CD4-positive, alpha-beta T cell treated with Interleukin-15 for 4 hours (primary cell): ENCODE data around the gene SEMA6B.
A peak's percentile ranks its signal among the peaks of the same experiment; 100 is the strongest.
"Not testable (repeated sequence)": the region's sequence is repeated elsewhere in the genome, so short reads cannot be mapped to it uniquely, and the experiment has no call there.

ENCODE experiments used
- DNase-seq: peaks from one replicate; pipeline ENCODE4 v3.0.0-alpha.2; 2020; ENCODE audit warnings: low spot score

Gene SEMA6B

GRCh38 chr19:4559569-4559968 lies at the start of gene SEMA6B:
Gene SEMA6B, minus strand, starts transcription at chr19:4559684. Its CDS starts 1,227 bp downstream, at chr19:4558457.
- DNase-seq: no peak

- no peak for DNase-seq
Observed at GRCh38 chr19:4606921-4607678, 47.6 kb upstream of the SEMA6B start.

- DNase-seq: no peak
Observed at GRCh38 chr19:4606181-4606580, 46.7 kb upstream of the SEMA6B start.

GRCh38 chr19:4604912-4605311 lies 45.4 kb upstream of the SEMA6B start:
- no peak for DNase-seq

GRCh38 chr19:4602915-4603314 lies 43.4 kb upstream of the SEMA6B start:
- DNase-seq: no peak

- no peak for DNase-seq
Observed at GRCh38 chr19:4602173-4602788, 42.8 kb upstream of the SEMA6B start.

- no peak for DNase-seq
Observed at GRCh38 chr19:4600893-4601292, 41.4 kb upstream of the SEMA6B start.

- no peak for DNase-seq
Observed at GRCh38 chr19:4600082-4600481, 40.6 kb upstream of the SEMA6B start.

GRCh38 chr19:4598712-4599111 lies 39.2 kb upstream of the SEMA6B start:
- no peak for DNase-seq

- DNase-seq: peak; percentile 17
Observed at GRCh38 chr19:4597975-4598671, 38.6 kb upstream of the SEMA6B start.

GRCh38 chr19:4597278-4597974 lies 37.9 kb upstream of the SEMA6B start:
- DNase-seq: no peak

GRCh38 chr19:4596033-4596904 lies 36.8 kb upstream of the SEMA6B start:
- DNase-seq: no peak

GRCh38 chr19:4595158-4595557 lies 35.7 kb upstream of the SEMA6B start:
- DNase-seq: not testable (repeated sequence)

GRCh38 chr19:4594201-4594600 lies 34.7 kb upstream of the SEMA6B start:
- no peak for DNase-seq

- no peak for DNase-seq
Observed at GRCh38 chr19:4593409-4593851, 33.9 kb upstream of the SEMA6B start.

GRCh38 chr19:4592445-4592844 lies 33.0 kb upstream of the SEMA6B start:
- DNase-seq: no peak

- DNase-seq: no peak
Observed at GRCh38 chr19:4591320-4591719, 31.8 kb upstream of the SEMA6B start.

- no peak for DNase-seq
Observed at GRCh38 chr19:4590559-4590958, 31.1 kb upstream of the SEMA6B start.

- no peak for DNase-seq
Observed at GRCh38 chr19:4589579-4590410, 30.3 kb upstream of the SEMA6B start.

GRCh38 chr19:4588291-4588761 lies 28.8 kb upstream of the SEMA6B start:
- no peak for DNase-seq
